Measurements from ENCODE around the gene ACOX2. TPM values are rescaled to one million over a fixed set of nuclear protein-coding genes. Genes with fewer than 3 reads are reported as not detected.

Gene ACOX2
- total and polyA plus RNA-seq, 2 donors (not counting 3 experiments of a cell fraction or from before 2014, with no cell fraction given) = 1.5 to 10.5 TPM

GRCh38 chr3:58521917-58522631 lies 14.9 kb downstream of the ACOX2 start:
- Histone ChIP-seq H4K20me1 (replicated peaks; ENCODE audit: control insufficient read depth, extremely low read depth, insufficient read depth, low read length) (no peaks in the 10 kb centered on the region), H3K27ac (ENCODE audit: insufficient read depth, low read depth, low read length) (no peak overlapping the region), H3K4me3 (replicated peaks in 1 of 3; ENCODE audit: insufficient read depth in 1 of 3, low read depth in 1 of 3, low read length in 3 of 3) (no peak overlapping the region), H3K9me1 (replicated peaks; ENCODE audit: control insufficient read depth, extremely low read depth, insufficient read depth, low read length) (no peaks in the 10 kb centered on the region), H3K4me2 (ENCODE audit: insufficient read depth, low read length) (no peak overlapping the region), H3K4me1 (ENCODE audit: control insufficient read depth, extremely low read depth, insufficient read depth, low read length) (peaks cover 3% of the 10 kb centered on the region), H3K27me3 (ENCODE audit: control insufficient read depth in 2 of 2, insufficient read depth in 2 of 2, low read length in 2 of 2) (no peaks in the 10 kb centered on the region), H3K9me3 (replicated peaks; ENCODE audit: control insufficient read depth, insufficient read depth, low read length) (no peaks in the 10 kb centered on the region), H3K36me3 (ENCODE audit: control insufficient read depth in 2 of 2, extremely low read depth in 1 of 2, insufficient read depth in 2 of 2, low read length in 2 of 2) (no peaks in the 10 kb centered on the region), H3K9ac (replicated peaks; ENCODE audit: extremely low read depth, insufficient read depth, low read length) (no peak overlapping the region), H2AFZ (ENCODE audit: low read depth, low read length) (no peak overlapping the region), H3K79me2 (ENCODE audit: control insufficient read depth, insufficient read depth, low read length) (no peaks in the 10 kb centered on the region)
- no TSS peak for BruUV-seq (replicated peaks)
- dilution Hi-C loops (cut with MboI; ENCODE audit: extremely low pct_ligation_motif_present, low sequenced_read_pairs) (no loop called here), intact Hi-C loops (cut with micrococcal nuclease) (no loop called here)
- CTCF ChIA-PET = interaction anchor here (1.2 to 2.1 kb wide), 3 partner anchors 11 to 89 kb away, joined by 3 to 10 read pairs (median 3); partner anchors contain the start of genes KCTD6 and PDHB
- no peak for TF ChIP-seq JUN (IDR thresholded peaks at IDR 0.05; ENCODE audit: borderline replicate concordance, insufficient read depth, insufficient read length, low read depth)
- TF ChIP-seq EZH2 (IDR thresholded peaks at IDR 0.05; ENCODE audit: borderline replicate concordance, low read depth, low read length, severe bottlenecking) = no peak
- no peak for TF ChIP-seq MYC (IDR thresholded peaks at IDR 0.05; ENCODE audit: low read depth, low read length)
- TF ChIP-seq POLR2A (IDR thresholded peaks at IDR 0.05; ENCODE audit: low read depth, low read length) = no peak
- TF ChIP-seq POLR2AphosphoS5 (IDR thresholded peaks at IDR 0.05; ENCODE audit: insufficient read depth, low read depth, low read length) = no peak
- no peak for TF ChIP-seq CTCF (IDR thresholded peaks at IDR 0.05; ENCODE audit: extremely low read depth in 1 of 2, insufficient read depth in 1 of 2, low read depth in 1 of 2, low read length in 2 of 2)
- TF ChIP-seq FOS (IDR thresholded peaks at IDR 0.05; ENCODE audit: borderline replicate concordance, insufficient read depth, low read length) = no peak
- no peak for TF ChIP-seq GATA2 (IDR thresholded peaks at IDR 0.05; ENCODE audit: insufficient read depth, insufficient read length, low read depth, low read length)
- TF ChIP-seq, protein P1, sequence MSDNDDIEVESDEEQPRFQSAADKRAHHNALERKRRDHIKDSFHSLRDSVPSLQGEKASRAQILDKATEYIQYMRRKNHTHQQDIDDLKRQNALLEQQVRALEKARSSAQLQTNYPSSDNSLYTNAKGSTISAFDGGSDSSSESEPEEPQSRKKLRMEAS (IDR thresholded peaks at IDR 0.05; ENCODE audit: insufficient read depth, insufficient read length) = no peak
- POLR2A ChIA-PET = no interaction called here
- DNase-seq (ENCODE audit: low read depth, low spot score) (no peak), FAIRE-seq (no peak)
